Spleen (tissue), 7 donors: ENCODE results near the gene MAP3K8.

Experiments
- POLR2AphosphoS5 ChIP-seq, 3 donors: sonication (generic); formaldehyde crosslinking; IDR thresholded peaks; one replicate each; pipeline ENCODE4 v1.5.1; 2017; ENCODE audit warnings: antibody characterized with exemption in 3 of 3
- TF ChIP-seq, protein P1 (sequence below), 11 experiments: fragments of 200-600 bp in 7 of 11; fragments of 450-650 bp in 4 of 11; sonication (generic) in 4 of 11; IDR thresholded peaks in 8 of 11; conservative IDR thresholded peaks in 3 of 11; 1 replicate in 7 of 11; 2 replicates in 4 of 11; pipeline versions ENCODE4 v1.4.0 to v1.8.0; 2016 to 2021; ENCODE audit warnings: antibody characterized with exemption in 11 of 11, inconsistent platforms in 4 of 11, mild to moderate bottlenecking in 1 of 11
- donor health status: DM: no; HTN: no; CAD: no; lungs with moderate emphysema.
- donor health status: DM: no; HTN: no; CAD: no.
- donor health status: DM: no; HTN: no; CAD: no.

DNA sequence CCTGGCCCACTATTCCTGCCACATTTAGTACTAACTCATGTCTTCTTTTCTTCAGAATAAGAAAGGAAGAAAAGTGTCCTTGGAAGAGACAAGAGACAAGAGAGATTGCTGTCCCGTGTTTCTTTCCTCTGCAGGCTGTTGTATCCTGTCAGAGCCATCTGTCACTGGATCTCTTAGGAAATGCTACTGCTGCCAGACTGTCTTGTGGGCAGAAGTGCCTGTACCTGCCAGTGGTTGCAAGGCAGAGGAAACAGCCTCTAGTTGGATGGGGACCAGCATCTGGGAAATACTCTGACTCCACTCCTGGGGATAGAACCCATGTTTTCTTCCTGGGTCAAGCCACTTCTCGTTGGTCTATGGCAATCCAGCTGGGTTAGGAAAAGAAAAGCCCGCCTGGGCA is 16.7 kb upstream of the MAP3K8 start:
- no peak for TF ChIP-seq POLR2AphosphoS5 (IDR thresholded peaks at IDR 0.05)
- TF ChIP-seq, protein P1, sequence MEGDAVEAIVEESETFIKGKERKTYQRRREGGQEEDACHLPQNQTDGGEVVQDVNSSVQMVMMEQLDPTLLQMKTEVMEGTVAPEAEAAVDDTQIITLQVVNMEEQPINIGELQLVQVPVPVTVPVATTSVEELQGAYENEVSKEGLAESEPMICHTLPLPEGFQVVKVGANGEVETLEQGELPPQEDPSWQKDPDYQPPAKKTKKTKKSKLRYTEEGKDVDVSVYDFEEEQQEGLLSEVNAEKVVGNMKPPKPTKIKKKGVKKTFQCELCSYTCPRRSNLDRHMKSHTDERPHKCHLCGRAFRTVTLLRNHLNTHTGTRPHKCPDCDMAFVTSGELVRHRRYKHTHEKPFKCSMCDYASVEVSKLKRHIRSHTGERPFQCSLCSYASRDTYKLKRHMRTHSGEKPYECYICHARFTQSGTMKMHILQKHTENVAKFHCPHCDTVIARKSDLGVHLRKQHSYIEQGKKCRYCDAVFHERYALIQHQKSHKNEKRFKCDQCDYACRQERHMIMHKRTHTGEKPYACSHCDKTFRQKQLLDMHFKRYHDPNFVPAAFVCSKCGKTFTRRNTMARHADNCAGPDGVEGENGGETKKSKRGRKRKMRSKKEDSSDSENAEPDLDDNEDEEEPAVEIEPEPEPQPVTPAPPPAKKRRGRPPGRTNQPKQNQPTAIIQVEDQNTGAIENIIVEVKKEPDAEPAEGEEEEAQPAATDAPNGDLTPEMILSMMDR (IDR thresholded peaks at IDR 0.05 in 8 of 11, conservative IDR thresholded peaks at IDR 0.05 in 3 of 11): no peak
